Measurements from ENCODE around the gene PLA2R1.
"Not testable (repeated sequence)": the region's sequence is repeated elsewhere in the genome, so short reads cannot be mapped to it uniquely, and the experiment has no call there.

The PLA2R1 gene

DNA sequence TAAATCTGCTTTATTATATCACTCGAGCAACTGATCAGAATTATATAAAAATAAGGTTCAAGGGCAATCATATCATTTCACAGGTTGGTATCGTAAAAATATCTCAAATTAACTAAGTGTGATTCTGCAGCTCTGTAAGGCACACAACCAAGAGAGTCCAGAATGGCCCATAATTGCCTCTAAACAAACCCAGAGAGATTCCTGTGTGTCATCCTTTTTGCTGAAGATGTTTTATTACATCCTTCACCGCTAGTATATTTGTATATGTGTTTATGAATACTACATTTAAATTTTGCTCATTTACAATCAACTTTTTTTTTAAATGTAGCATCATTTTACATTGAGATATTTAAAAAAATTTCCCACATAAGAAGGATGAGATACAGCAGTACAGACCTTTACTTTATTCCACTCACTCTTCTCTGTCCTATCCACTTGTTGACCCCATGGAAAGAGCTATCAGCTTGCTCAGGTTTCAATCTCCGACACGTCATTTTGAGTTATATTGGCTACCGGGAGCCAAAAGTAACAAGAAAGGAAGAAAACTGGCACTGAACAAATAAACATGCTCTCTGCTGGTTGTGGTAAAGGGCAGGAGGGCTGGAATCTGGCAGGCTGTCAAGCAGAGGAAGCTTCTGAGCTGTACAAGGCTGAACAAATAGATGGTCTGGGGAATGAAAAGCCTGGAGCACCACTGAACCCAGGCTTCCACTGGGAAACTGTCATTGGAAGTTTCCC lies 23.1 kb downstream of the PLA2R1 start:
- in situ Hi-C loops (cut with MboI; ENCODE audit: low sequenced_read_pairs, unreplicated experiment): no loop called here
- no peak for DNase-seq (ENCODE audit: low spot score)
- TF ChIP-seq, protein P1, sequence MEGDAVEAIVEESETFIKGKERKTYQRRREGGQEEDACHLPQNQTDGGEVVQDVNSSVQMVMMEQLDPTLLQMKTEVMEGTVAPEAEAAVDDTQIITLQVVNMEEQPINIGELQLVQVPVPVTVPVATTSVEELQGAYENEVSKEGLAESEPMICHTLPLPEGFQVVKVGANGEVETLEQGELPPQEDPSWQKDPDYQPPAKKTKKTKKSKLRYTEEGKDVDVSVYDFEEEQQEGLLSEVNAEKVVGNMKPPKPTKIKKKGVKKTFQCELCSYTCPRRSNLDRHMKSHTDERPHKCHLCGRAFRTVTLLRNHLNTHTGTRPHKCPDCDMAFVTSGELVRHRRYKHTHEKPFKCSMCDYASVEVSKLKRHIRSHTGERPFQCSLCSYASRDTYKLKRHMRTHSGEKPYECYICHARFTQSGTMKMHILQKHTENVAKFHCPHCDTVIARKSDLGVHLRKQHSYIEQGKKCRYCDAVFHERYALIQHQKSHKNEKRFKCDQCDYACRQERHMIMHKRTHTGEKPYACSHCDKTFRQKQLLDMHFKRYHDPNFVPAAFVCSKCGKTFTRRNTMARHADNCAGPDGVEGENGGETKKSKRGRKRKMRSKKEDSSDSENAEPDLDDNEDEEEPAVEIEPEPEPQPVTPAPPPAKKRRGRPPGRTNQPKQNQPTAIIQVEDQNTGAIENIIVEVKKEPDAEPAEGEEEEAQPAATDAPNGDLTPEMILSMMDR (IDR thresholded peaks at IDR 0.05; ENCODE audit: borderline replicate concordance, control extremely low read depth, extremely low read depth, insufficient read depth, missing control alignments): no peak

DNA sequence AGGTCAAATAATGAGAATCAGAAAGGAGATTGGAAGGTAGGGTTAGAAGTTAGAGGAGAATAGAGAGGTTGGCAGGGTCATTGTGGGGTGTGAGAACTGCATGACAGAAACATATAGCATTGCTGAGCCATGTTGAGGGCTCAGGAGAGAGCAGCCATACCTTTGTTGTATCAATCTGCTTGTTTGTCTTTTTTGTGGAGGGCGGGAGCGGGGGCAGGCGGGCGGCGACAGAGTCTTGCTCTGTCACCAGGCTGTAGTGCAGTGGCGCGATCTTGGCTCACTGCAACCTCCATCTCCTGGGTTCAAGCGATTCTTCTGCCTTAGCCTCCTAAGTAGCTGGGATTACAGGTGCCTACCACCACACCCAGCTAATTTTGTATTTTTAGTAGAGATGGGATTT lies 23.8 kb downstream of the PLA2R1 start:
- in situ Hi-C loops (cut with MboI; ENCODE audit: low sequenced_read_pairs, unreplicated experiment): not testable (repeated sequence)

DNA sequence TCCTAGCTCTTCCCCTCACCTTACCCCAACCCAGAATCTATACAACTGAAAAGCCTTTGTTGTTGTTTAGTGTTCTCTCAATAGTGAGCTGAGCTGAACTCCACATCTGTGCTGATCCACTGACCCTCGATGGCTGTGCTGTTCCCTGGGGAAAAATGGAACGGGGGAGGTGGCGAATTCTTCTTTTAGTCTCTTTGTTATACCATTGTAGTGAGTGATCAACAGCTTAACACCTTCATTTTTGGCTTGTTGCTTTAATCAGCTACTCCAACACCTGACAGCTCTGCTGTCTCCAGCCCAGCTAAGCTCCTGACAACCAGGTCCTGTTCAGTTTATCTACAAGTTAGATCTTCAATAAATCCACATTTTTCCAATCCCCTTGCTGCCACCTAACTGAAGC lies 25.7 kb downstream of the PLA2R1 start:
- TF ChIP-seq, protein P1 (IDR thresholded peaks at IDR 0.05; ENCODE audit: borderline replicate concordance, control extremely low read depth, extremely low read depth, insufficient read depth, missing control alignments): no peak
- DNase-seq (ENCODE audit: low spot score): no peak
- in situ Hi-C loops (cut with MboI; ENCODE audit: low sequenced_read_pairs, unreplicated experiment): no loop called here

More for the DNA sequence above, 23.8 kb downstream of the PLA2R1 start:
- DNase-seq (ENCODE audit: low spot score): not testable (repeated sequence)

DNA sequence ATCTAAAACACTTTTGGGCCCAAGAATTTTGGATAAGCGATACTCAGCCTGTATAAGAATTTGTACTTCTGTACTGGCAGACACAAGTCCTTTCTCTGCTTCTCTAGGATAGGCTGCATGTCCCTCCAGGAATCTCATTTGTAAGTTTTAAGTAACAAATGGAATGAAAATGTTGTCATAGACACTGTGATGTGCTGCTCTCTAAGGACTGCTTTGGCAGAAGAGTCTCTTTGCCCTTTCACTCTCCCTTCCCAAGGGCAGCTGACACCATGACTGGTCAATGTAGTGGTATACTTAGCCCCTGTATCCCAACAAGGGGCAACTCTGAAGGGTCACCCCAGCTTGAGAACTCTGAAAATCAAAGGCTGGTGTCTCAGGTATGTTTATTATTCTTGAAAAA lies 27.3 kb downstream of the PLA2R1 start:
- TF ChIP-seq, protein P1 (IDR thresholded peaks at IDR 0.05; ENCODE audit: borderline replicate concordance, control extremely low read depth, extremely low read depth, insufficient read depth, missing control alignments): no peak
- in situ Hi-C loops (cut with MboI; ENCODE audit: low sequenced_read_pairs, unreplicated experiment): no loop called here
- DNase-seq (ENCODE audit: low spot score): no peak

DNA sequence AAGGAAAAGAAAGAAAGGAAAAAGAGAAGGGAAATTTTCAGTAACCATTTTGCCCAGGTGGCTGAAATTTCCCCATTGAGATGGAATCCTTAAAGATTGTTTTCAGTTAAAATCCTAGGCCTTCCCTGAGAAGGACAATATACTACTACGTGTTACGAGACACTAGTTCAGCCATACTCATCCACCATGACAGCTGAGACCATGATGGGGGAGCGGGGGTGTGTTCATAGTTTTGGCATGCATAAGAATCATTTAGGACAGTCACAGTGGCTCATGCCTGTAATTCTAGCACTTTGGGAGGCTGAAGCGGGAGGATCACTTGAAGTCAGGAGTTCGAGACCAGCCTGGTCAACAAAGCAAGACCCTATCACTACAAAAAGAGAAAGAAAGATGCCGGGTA lies 28.0 kb downstream of the PLA2R1 start:
- in situ Hi-C loops (cut with MboI; ENCODE audit: low sequenced_read_pairs, unreplicated experiment): no loop called here
- TF ChIP-seq, protein P1 (IDR thresholded peaks at IDR 0.05; ENCODE audit: borderline replicate concordance, control extremely low read depth, extremely low read depth, insufficient read depth, missing control alignments): no peak
- no peak for DNase-seq (ENCODE audit: low spot score)

DNA sequence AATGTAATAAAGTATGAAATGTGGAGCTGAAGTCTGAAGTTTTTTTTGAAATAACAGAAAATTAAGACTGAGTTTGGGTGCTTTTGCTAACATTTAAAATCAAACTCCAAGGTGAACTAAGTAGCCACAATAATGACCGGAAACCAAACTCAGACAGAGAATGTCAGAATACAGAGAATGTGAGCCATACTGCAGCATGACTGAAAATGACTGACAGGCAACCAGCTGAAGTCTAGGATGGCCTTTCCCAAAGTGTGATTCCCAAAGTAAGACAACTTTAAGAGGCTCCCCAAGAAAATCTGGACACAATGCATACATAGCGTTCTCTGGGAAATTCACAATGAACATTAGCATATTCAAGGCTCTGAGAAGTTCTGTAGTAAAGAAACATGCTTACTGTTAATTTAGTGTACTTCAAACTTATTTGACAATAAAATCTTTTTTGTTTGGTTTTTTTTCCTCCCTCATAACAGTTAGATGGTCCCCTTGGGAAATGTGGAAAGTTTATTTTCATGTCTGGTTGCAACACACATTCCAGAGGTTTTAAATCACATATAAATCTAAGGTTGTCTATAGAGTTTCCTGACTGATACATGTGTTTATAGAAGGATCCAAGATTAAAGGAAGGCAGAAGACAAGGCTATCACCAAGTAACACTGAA lies 28.6 kb downstream of the PLA2R1 start:
- TF ChIP-seq, protein P1 (IDR thresholded peaks at IDR 0.05; ENCODE audit: borderline replicate concordance, control extremely low read depth, extremely low read depth, insufficient read depth, missing control alignments): no peak
- in situ Hi-C loops (cut with MboI; ENCODE audit: low sequenced_read_pairs, unreplicated experiment): no loop called here
- DNase-seq (ENCODE audit: low spot score): no peak

DNA sequence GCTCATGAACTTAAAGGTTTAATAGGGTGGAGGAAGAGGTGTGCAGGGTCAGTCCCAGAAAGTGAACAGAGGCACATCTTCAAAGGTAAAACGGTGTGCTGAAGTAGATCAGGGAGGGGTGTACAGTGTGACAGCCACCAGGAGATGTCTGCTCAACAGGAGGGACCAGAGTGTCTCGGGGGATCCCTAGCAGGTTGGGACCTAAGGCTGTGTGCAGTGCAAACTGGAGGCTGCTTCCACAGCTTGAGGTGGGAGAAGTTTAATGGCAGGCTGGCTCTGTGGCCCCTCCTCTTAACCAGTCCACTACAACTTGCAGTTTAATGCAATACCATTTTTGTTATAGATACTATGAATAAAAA lies 33.2 kb downstream of the PLA2R1 start:
- TF ChIP-seq, protein P1 (IDR thresholded peaks at IDR 0.05; ENCODE audit: borderline replicate concordance, control extremely low read depth, extremely low read depth, insufficient read depth, missing control alignments): no peak
- DNase-seq (ENCODE audit: low spot score): no peak
- in situ Hi-C loops (cut with MboI; ENCODE audit: low sequenced_read_pairs, unreplicated experiment): no loop called here
